ENCODE data around the gene KATNBL1.

- TF ChIP-seq ERF (CRISPR knock-in tag; IDR thresholded peaks at IDR 0.05): no peak
- no peak for TF ChIP-seq ZNF707 (CRISPR knock-in tag; conservative IDR thresholded peaks at IDR 0.05)
These were observed 32.4 kb upstream of the KATNBL1 start for GRCh38 chr15:34242331-34242710.

Measured in K562 (cell line).